A673 (cell line): ENCODE results near the gene INTS11. TPM values are rescaled to one million over a fixed set of nuclear protein-coding genes. Genes with fewer than 3 reads are reported as not detected.
A peak's percentile ranks its signal among the peaks of the same experiment; 100 is the strongest.

Source experiments
- BruUV-seq: library from RNA; stranded (reverse); fragments of 400-500 nt; replicated peaks from 2 replicates; lab custom pipeline; 2021; lab: Mats Ljungman, UMichigan
- CTCF ChIA-PET: fragments of 300-600 bp; sonication (Branson Sonifier 250); formaldehyde crosslinking; loops from one replicate; lab custom pipeline; 2022; ENCODE audit warnings: antibody characterized with exemption; lab: Charles Lee
- POLR2A ChIA-PET: fragments of 300-600 bp; sonication (Branson Sonifier 250); formaldehyde crosslinking; loops from one replicate; lab custom pipeline; 2022; ENCODE audit warnings: antibody characterized with exemption; ENCODE audit not compliant: low non-redundant PET; lab: Charles Lee
- DNase-seq: peaks from one replicate; pipeline ENCODE4 v3.0.0-alpha.2; 2015; ENCODE audit warnings: low spot score
- H3K27ac ChIP-seq: fragments of 200-600 bp; sonication (generic); 2 replicates; pipeline ENCODE4 v1.5.1; 2016; ENCODE audit warnings: mixed run types, low read depth, mild to moderate bottlenecking, mixed read lengths, antibody characterized with exemption, low read length; ENCODE audit not compliant: poor library complexity, severe bottlenecking
- H3K27me3 ChIP-seq: fragments of 200-600 bp; sonication (generic); replicated peaks from 2 replicates; pipeline ENCODE4 v1.6.1; 2017; ENCODE audit warnings: mixed run types, low read depth, mild to moderate bottlenecking, mixed read lengths, antibody characterized with exemption, low read length; ENCODE audit not compliant: insufficient read depth, poor library complexity
- H3K36me3 ChIP-seq: fragments of 200-600 bp; sonication (generic); 2 replicates; pipeline ENCODE4 v1.6.1; 2016; ENCODE audit warnings: mixed run types, mild to moderate bottlenecking, mixed read lengths, antibody characterized with exemption, low read length; ENCODE audit not compliant: insufficient read depth, poor library complexity, severe bottlenecking
- H3K4me1 ChIP-seq: fragments of 200-600 bp; sonication (generic); 2 replicates; pipeline ENCODE4 v1.6.1; 2017; ENCODE audit warnings: mixed run types, mild to moderate bottlenecking, mixed read lengths, antibody characterized with exemption, low read length; ENCODE audit not compliant: insufficient read depth, poor library complexity, severe bottlenecking
- H3K4me3 ChIP-seq: fragments of 200-600 bp; sonication (generic); 2 replicates; pipeline ENCODE4 v1.5.1; 2016; ENCODE audit warnings: low read depth, mixed run types, mild to moderate bottlenecking, mixed read lengths, low read length; ENCODE audit not compliant: poor library complexity, severe bottlenecking
- H3K9me3 ChIP-seq: fragments of 200-600 bp; sonication (generic); 2 replicates; pipeline ENCODE4 v1.6.1; 2016; ENCODE audit warnings: mixed run types, low read depth, mild to moderate bottlenecking, mixed read lengths, antibody characterized with exemption, low read length; ENCODE audit not compliant: poor library complexity, severe bottlenecking
- EZH2 ChIP-seq: fragments of 200-600 bp; sonication (generic); IDR thresholded peaks from 2 replicates; pipeline ENCODE4 v1.6.1; 2017; ENCODE audit warnings: borderline replicate concordance, low read depth, mild to moderate bottlenecking, mixed read lengths, antibody characterized with exemption, low read length; ENCODE audit not compliant: poor library complexity, severe bottlenecking
- intact Hi-C: fragments of 100-400 bp; cut with micrococcal nuclease; formaldehyde crosslinking; loops from one replicate; pipeline ENCODE4 v1.10.0; 2022; ENCODE audit not compliant: unreplicated experiment
- total RNA-seq: library from RNA; stranded (reverse); gene quantifications from 2 replicates; pipeline ENCODE4 v1.2.3, GENCODE V29; 2021
- TF ChIP-seq, protein P1 (sequence below): fragments of 300-800, 200-600 bp; sonication (generic); conservative IDR thresholded peaks from 2 replicates; pipeline ENCODE4 v1.5.1; 2017; ENCODE audit warnings: low read depth, mild to moderate bottlenecking, antibody characterized with exemption, low read length, moderate library complexity, mixed read lengths

Gene INTS11
- total RNA-seq, 1 experiment from 2014 or later: 156 TPM

DNA sequence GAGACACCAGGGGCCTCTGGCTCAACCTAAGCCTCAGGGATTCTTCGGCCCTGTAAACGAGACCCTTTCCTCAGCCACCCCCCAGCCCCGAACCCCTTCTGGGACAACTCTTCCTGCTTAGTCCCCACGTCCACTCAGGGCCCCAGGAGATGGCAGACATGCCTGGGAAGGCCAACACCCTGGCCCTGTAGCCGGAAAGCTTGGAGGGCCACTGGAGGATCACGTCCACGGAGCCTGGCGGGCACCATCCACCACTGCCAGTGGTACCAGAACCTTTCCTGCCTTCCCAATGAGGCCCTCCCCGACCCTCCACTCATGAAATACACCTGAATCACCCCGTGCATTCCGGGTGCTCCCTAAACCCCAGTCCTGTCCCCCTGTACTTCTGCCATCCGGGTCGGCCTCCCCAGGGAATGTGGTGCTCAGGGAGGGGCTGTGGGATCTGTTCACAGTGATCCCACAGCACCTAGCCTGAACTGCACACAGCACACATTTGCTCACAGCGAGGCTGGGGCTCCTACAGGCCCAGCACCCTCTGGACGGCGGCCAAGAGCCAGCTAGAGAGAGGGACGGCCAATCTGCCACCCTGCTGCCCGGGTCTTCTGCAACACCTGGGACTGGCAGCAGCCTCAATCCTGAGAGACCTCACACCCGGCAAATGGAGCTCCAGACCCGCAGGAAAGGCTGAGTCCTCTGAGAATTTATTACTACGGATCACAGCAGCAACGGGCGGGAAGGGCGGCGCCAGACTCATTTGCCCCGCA lies 48.8 kb upstream of the INTS11 start:
- Histone ChIP-seq H3K4me3 (no peak overlapping the region), H3K36me3 (no peaks in the 10 kb centered on the region), H3K27ac (no peak overlapping the region), H3K4me1 (peaks cover 10% of the 10 kb centered on the region), H3K9me3 (no peaks in the 10 kb centered on the region), H3K27me3 (no peaks in the 10 kb centered on the region)
- ChIA-PET POLR2A (no interaction called here), CTCF (interaction anchor here (0.9 kb wide), 1 partner anchor 48 kb away, joined by 9 read pairs; the partner anchor contains the start of gene ANKRD65)
- TF ChIP-seq, protein P1, sequence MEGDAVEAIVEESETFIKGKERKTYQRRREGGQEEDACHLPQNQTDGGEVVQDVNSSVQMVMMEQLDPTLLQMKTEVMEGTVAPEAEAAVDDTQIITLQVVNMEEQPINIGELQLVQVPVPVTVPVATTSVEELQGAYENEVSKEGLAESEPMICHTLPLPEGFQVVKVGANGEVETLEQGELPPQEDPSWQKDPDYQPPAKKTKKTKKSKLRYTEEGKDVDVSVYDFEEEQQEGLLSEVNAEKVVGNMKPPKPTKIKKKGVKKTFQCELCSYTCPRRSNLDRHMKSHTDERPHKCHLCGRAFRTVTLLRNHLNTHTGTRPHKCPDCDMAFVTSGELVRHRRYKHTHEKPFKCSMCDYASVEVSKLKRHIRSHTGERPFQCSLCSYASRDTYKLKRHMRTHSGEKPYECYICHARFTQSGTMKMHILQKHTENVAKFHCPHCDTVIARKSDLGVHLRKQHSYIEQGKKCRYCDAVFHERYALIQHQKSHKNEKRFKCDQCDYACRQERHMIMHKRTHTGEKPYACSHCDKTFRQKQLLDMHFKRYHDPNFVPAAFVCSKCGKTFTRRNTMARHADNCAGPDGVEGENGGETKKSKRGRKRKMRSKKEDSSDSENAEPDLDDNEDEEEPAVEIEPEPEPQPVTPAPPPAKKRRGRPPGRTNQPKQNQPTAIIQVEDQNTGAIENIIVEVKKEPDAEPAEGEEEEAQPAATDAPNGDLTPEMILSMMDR: no peak
- BruUV-seq: no TSS peak
- no peak for DNase-seq
- intact Hi-C loops: loop anchor here (10.0 kb wide), 1 partner anchor 258 kb away; the partner anchor contains the start of gene C1orf159

- intact Hi-C loops: loop anchor here (10.0 kb wide), 1 partner anchor 257 kb away; the partner anchor contains the start of gene C1orf159
- H3K36me3 ChIP-seq: no peaks in the 10 kb centered on the region
- H3K27ac ChIP-seq: no peak overlapping the region
- no peak overlapping the region for H3K4me3 ChIP-seq
- H3K9me3 ChIP-seq: no peaks in the 10 kb centered on the region
- no peak for TF ChIP-seq EZH2
- TF ChIP-seq, protein P1: peak; percentile 96
- no peaks in the 10 kb centered on the region for H3K27me3 ChIP-seq
- DNase-seq: peak; percentile 63
- POLR2A ChIA-PET: no interaction called here
- peaks cover 10% of the 10 kb centered on the region for H3K4me1 ChIP-seq
- CTCF ChIA-PET: interaction anchor here (0.6 to 1.3 kb wide), 4 partner anchors 49 to 468 kb away, joined by 3 to 9 read pairs (median 4); partner anchors contain the start of gene ANKRD65
- BruUV-seq: no TSS peak
Measured at GRCh38 chr1:1371746-1372711, 47.6 kb upstream of the INTS11 start.

DNA sequence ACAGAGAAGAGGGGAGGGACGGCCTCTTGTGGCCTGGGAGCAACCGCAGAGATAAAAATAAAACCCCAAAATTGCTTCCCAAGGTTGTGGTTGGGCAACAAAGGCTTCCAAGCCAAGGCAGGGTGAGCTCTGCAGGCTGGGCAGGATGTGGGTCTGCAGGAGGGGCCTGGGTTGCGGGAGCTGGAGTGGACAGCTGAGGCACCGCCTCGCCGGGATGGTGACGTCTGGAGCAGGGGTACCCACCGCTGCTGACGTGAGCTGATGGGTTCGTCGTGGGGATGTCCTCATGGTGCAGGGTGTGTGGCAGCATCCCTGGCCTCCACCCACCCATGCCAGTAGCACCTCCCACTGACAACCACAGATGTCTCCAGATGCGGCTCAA lies 46.9 kb upstream of the INTS11 start:
- DNase-seq: no peak
- Histone ChIP-seq H3K27ac (no peak overlapping the region), H3K4me1 (peaks cover 10% of the 10 kb centered on the region), H3K4me3 (no peak overlapping the region), H3K36me3 (no peaks in the 10 kb centered on the region), H3K9me3 (no peaks in the 10 kb centered on the region), H3K27me3 (no peaks in the 10 kb centered on the region)
- ChIA-PET POLR2A (no interaction called here), CTCF (interaction anchor here (0.7 to 1.3 kb wide), 2 partner anchors 249 to 467 kb away, joined by 3 read pairs; no protein-coding TSS in a partner anchor)
- BruUV-seq: no TSS peak
- TF ChIP-seq, protein P1: no peak
- intact Hi-C loops: loop anchor here (10.0 kb wide), 1 partner anchor 257 kb away; the partner anchor contains the start of gene C1orf159
